NOMO-1 (cell line): Measurements from ENCODE around the gene CCDC150.
"Not testable (repeated sequence)": the region's sequence is repeated elsewhere in the genome, so short reads cannot be mapped to it uniquely, and the experiment has no call there.

Experiments used
- DNase-seq, 2 experiments: peaks; one replicate each; lab custom pipeline; 2025; ENCODE audit not compliant: unreplicated experiment in 2 of 2; lab: John Stamatoyannopoulos, UW

Gene CCDC150

DNA sequence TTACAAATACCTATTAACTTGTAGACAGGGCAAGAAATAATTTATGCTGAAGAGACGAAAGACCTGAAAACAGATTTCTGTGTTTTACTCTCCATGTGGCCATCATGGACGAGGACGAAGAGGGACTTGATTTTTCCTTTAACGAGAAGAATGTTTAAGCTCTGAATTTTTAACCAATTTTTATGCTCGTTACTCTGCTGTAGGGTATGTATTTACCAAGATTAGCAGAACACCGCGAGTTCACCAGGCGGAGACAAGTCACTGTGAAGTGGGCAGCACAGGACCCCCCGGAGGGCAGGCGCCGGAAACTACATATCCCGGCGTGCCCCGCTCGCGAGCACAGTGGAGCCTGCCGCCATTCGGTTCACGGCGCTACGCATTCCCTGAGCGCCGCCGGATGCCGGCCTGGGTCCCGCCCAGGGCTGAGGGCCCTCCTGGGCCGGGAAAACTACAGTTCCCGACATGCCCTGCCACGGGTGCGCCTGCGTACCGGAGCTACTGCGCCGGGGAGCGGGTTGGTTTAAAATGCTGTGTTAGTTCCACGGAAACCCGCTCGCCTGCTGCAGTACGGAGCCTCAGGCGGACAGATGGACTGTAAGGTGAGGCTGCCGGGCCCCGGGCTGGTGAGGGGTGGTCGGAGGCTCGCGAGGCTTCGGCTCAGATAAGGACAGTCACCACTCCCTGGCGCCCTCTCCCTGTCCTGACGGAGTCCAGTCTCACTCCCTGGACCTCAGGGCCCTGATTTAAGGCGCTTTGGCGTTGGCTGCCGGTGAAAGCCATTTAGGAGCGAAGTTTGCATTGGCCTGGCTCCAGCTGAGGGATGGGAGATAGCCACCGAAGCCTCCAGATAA is at the start of gene CCDC150:
Gene CCDC150, plus strand, starts transcription at position 536 of the 851 bp plus-strand sequence. Its CDS starts 52 bp downstream, at position 588.
- peak; percentile 91 to 94 for DNase-seq

DNA sequence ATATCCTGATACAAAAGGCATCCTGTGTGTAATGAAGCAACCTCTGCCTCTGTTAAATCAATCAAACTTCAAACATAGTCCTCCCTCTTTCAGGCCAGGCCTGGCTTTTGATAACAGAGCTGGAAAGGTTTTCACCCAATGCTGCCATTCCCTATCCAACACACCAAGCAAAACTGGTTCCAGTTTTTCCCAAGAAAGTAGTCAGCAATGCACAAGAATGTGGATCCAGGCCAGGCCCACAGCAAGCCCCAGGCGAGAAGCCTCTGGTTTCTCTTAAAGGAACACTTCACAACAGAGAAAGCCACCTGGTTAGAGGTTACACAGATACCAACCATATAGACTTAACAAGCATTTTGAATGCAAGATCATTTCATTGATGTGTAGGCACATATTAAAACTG is 49.2 kb upstream of the CCDC150 start:
- no peak for DNase-seq

DNA sequence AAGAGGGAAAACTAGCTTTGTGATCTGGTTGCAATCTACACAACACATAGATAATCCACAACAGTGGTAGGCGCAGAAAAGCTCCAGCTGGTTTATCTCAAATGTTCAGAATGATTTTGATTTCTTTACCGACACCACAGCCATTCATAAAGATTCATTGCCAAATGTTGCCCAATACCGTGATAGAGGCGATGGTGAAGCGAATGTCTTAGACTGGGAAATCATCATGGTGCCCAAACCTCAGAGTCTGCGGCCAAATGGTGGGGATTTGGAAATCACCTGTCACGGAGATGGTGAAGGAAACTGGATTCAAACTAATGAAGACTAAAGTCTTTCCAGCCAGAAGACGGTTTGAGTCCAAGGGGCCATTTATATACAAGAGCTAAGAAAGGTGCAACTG is 48.5 kb upstream of the CCDC150 start:
- DNase-seq, result no peak

DNA sequence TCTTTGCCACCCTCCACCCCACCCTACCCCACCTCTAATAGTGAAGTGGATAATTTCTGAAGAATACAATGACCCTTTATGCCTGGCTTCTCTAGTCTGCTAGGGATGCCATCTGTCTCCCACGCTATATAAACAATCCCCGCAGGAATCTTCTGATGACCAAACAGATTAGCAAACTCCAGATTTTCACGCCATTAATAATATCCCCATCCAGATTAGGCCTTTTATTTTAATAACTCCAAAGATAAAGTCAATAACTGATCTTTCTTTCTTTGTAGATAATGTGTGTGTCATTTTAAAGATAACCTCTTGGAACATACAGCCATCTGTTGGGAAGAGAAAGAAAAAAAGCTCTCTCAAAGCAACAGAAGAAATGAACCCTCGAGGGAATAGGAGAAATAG is 47.9 kb upstream of the CCDC150 start:
- DNase-seq, result no peak

DNA sequence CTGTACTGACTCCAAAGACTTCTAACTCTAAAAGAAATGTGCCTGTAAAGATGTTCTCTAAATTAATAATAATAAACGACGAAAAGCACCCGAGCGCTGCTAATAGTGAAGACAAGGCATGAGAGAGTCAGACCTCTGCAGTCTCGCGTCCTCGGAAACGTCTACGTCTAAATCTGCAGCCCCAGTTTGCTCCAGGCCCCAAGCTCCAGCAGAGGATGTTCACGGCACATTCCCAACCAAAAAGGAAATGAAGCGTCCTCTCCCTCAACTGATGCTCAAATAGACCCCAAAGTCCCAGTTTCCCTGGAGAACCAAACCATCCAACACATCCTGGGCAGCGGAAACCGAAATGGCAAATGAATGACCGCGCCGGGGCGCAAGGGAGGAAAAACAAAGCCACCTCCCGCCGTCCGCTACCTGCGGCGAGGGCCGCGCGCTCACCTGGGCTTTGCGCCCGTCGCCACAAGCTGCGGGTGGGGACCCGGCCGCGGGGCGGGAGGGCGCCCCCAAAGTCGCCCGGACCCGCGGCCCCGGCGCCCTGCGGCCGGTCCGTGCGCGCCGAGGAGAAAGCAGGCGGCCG is 47.1 kb upstream of the CCDC150 start:
- DNase-seq, result no peak

DNA sequence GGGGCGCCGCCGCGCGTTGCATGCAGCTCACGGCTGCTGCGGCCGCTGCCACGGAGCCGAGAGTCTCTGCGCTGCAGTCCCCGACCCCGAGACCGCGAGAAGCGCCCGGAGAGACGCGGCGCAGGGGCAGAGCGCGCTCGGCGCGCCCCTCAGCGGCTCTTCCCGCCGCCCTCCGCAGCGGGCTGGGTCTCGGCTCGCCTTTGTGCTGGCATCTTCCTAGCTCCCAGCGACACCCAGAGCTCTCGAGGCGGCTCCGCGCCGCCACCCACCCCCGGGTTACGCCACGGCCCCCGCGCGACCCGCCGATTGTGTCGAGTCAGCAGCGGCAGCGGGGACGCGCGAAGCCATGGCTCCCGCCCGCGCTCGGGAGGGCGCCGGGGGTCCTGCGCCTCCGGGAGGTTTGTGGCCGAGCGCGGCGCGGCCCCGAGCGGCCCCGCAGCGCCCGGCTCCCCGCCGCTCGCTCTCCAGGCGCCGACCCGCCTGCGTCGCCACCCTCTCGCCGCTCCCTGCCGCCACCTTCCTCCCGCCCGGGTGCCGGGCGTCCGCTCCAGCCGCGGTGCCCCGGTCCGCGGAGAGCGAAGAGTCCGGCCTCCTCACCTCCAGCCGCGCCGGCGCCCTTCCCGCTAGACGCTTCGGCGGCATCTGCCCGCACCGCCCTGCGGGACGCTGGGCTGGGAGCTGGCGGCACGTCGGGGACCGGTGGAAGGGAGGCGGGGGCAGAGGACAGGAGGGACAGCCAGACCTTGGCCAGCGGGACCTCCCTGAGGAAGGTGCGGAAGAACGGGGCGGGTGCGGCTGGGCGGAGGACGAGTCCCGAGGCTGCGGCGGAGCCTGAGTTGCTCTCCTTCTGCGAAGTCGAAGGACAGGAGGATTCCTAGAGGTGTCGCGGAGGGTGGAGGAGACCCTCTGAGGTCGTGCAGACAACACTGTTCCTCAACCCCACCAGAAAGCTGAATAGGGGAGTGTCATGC is 46.3 kb upstream of the CCDC150 start, which contains the start of gene HECW2:
Gene HECW2, minus strand, starts transcription at position 644 of the 971 bp plus-strand sequence.
- peak; percentile 4 to 6 for DNase-seq

DNA sequence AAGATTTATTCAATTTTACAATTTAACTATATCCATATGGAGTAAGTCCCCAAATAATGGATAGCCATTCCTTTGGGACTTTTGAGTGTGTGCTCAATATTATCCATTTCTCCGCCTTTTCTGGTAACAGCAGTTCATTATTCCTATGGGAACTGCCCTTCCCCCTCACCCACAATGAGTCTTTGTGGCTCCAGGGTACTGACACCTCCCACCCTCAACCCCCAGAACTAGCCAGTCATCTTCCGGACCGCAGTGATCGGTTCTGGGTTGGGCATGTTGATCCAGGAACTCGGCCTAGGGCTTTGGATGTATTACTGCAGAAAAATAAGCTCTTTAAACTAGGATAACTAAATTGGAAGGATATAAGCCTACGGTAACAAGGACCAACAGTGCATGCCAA is 45.4 kb upstream of the CCDC150 start:
- DNase-seq, result no peak

DNA sequence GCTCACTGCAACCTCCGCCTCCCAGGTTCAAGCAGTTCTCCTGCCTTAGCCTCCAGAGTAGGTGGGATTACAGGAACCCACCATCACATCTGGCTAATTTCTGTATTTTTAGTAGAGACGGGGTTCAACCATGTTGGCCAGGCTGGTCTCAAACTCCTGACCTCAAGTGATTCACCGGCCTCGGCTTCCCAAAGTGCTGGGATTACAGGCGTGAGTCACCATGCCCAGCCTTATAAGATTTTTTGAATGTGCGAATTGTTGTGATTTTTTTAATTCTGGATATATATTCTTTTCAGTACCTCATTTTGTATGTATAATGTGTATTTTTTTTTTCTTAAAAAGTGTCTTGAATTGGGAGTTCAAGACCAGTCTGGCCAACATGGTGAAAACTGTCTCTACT is 42.0 kb upstream of the CCDC150 start:
- DNase-seq, result no peak

DNA sequence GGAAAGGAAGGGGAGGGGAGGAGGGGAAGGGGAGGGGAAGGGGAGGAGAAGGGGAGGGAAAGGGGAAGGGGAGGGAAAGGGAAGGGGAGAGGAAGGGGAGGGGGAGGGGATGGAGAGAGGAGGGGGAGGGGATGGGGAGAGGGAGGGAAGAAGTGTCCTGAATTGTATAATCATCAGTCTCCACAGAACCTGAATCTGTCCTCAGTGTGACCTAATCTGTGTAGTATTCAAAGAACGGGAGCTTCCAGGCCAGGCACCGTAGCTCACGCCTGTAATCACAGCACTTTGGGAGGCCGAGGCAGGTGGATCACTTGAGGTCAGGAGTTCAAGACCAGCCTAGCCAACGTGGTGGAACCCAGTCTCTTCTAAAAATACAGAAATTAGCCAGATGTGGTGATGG is 41.1 kb upstream of the CCDC150 start:
- DNase-seq, result no peak

DNA sequence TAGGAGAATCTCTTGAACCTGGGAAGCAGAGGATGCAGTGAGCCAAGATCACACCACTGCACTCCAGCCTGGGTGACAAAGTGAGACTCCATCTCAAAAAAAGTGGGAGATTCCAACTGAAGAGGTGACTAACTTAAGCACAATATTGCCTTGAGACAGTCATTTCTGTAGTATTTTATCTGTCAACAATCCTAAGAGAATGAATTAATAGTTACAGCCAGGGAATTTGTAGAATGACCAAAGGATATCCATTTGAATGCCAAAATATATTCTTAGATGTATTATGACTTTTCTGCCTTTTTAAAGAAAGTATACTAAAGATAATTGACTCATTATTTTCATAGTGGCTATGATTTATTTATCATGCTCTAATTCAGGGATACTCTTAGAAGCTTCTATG is 40.7 kb upstream of the CCDC150 start:
- DNase-seq, result no peak

DNA sequence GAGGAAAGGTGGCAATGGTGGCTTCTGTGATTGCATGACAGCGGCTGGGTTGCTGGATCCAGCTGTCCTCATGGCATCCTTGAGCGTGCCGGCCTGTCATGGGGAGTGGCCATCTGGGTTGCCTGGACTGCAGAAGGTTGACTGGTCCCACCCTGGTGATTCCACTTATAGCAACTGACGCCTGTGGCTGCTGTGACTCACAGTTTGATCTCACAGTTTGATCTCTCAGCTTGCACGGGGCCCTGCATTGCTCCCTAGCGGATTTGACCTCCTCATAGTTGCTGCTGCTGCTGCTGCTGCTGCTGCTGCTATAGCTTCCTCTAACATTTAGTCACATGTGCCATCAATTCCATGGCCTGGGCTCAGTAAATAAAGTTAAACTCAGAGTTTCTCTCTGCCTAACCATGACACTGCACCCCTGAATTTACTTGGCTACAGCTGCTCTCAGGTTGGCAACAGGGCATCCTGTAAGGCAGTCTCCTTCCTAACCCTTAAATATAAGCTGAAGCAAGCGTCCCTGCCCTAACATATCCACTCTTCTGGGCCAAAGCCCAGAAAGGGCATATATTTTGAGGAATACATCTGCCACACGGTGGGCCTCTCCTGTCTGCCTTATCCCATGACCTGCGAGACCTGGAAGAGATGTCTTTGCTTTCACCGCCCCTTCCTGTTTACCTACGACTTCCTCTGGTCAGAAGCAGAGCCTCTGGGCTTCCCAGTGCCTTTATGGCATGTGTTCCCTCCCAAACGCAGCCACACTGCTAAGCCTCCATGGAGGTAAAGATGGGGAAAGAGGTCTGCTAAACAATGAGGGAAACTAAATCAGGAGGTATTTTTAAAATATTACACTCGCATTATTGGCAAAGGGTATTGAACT is 37.8 kb upstream of the CCDC150 start:
- DNase-seq, result no peak

DNA sequence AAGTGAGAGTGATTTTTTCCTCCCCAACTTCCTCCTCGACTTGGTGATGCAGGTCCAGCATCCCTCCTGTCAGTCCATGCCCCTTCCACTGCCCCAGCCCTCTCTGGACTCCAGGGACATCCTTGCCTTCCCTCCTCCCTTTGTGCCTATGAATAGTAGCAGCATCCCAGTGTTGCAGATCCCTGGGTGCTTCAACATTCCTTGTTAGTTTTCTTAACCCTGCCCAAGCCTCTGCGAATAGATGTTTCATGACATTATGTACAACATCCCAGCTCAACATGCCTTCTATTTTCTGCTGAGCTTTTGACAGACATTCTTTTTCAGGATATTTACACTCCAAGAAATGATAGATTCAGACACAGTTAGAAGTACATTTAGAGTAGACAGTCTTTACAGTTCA is 35.3 kb upstream of the CCDC150 start:
- DNase-seq, result no peak

DNA sequence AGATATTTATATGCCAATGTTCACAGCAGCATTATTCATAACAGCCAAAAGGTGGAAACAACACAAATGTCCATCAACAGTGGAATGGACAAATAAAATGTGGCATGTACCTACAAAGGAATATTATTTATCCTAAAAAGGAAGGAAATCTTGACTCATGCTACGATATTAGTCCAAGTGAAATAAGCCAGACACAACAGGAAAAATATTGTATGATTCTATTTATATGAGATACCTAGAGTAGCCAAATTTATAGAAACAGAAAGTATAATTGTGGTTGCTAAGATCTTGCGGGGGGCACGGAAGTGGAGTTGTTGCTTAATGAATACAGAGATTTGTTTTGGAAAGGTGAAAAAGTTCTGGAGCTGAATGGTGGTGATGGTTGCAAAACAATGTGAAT is 33.0 kb upstream of the CCDC150 start:
- no peak for DNase-seq

DNA sequence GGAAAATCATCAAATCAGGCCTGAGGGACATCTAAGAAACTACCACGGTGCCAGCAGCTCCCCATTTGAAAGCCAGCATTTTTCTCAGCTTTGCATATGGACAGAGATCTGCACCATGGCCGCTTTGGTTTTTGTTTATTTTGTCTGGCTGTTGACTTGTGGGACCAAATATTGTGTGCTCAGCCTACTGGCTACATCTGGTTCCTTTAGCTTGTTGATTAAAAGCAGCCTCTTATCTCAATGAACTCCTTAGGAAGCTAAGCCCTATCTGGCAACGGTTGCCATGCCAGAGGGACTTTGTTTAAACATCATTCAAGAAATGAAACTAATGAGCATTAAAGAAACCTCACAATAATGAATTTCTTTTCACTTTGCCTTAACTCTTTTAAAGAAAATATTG is 32.4 kb upstream of the CCDC150 start:
- no peak for DNase-seq

DNA sequence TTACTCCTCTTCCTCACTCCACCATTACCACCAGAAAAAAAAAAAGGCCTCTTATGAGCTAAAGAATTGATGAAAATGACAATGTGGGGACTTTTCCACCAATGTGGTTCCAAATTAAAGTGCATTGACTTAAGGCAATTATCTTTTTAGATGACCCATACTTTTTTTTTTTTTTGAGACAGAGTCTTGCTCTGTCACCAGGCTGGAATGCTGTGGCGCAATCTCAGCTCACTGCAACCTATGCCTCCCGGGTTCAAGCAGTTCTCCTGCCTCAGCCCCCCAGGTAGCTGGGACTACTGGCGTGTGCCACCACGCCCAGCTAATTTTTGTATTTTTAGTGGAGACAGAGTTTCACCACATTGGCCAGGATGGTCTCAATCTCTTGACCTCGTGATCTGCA is 31.6 kb upstream of the CCDC150 start:
- not testable (repeated sequence) for DNase-seq

DNA sequence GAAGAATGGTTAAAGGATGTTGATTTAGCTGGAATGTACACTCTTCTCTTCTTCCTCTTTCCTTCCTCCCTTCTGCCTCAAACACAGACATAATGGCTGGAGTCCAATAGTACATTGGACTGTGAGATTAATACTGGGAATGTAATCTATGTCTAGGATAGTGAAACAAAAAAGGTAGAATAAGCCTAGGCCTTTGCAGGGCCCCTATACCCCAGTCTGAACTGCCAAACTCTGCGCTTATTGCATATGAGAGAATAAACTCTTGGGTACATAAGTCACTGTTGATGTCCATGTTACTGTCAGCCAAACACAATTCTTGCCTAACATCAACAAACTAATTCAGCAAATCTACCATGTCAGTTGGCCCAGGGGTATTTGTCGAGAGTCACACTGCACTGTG is 29.7 kb upstream of the CCDC150 start:
- no peak for DNase-seq

DNA sequence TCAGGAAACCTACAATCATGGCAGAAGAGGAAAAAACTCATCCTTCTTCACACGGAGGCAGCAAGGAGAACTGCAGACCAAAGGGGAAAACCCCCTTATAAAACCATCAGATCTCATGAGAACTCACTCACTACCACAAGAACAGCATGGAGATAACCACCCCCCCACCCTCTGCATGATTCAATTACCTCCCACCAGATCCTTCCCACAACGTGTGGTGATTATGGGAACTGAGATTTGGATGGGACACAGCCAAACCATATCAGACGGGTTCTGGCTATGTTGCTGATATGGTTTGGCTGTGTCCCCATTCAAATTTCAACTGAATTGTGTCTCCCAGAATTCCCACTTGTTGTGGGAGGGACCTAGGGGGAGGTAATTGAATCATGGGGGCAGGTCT is 28.7 kb upstream of the CCDC150 start:
- no peak for DNase-seq

DNA sequence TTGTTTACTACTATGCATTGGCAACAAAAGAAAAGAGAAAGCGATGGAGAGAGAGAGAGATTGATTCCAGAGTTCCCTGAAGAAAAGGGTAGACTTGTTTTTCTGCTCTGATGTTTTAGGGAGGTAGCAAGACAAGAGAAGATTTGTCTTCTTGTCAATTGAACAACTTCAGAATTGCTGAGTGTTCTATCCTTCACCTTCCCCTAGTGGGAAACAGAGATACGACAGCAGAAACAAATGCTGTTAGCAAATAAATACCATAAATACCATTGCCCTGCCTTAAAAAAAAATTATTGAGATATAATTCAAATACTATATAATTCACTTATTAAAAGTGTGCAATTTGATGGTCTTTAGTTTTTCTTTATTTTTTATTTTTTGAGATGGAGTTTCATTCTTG is 26.2 kb upstream of the CCDC150 start:
- no peak for DNase-seq

DNA sequence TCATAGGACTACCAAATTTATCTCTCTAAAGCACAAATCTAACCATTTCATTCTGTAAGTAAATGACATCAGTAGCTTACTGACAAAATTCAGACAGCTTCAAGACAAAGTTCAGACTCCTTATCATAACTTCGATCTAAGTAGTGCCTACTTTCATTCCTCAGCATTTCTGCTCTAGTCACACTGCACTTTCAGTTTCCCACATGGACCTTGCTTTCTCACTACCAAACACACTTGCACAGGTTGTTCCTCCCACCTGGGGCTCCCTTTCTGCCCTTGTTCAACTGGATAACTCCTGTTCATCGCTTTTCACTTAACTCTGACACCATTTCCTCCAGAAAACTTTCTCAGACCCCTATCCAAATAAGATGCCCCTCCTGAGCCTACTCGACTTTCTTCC is 22.1 kb upstream of the CCDC150 start:
- DNase-seq, result no peak

DNA sequence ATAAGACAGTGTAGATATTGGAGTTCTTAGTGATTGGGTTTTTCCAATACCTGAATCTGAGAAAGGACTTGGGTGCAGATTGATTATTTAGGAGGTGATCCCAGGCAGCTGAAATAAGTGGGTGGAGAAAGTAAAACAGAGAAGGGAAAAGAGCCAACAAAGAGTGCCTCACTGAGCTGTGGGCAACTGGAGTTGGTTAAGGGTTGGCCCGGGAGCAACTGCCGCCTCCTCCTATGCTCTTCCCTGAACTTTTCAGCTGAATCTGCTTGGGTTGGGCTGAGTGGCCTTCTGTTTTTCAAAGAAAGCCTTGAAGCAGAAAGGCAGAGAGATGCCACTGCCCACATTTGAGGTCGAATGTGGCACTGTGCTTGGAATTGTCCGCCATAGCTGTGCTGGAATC is 20.9 kb upstream of the CCDC150 start:
- no peak for DNase-seq
